ENCODE data around the gene KRT39. TPM values are rescaled to one million over a fixed set of nuclear protein-coding genes. Genes with fewer than 3 reads are reported as not detected.

The KRT39 gene
- total RNA-seq, 1 experiment from 2014 or later, result not detected

DNA sequence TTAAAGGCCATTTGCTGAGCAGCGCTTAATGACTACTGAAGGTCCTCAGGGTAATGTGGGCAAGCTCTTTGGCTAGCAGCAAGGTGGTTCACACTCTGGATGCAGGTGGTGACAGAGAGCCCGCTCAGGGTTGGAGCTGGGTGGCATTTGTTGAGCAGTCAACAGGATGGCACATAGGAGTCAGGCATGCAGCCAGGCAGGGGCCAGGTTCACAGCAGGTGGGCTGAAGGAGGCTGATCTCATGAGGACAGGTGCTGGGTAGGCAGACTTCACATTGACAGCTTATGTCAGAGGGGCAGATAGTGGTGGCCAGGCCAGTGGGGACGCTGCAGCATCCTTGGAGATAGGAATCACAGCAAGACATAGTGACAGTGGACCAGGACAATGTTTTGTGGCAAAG is 37.6 kb upstream of the KRT39 start:
- Histone ChIP-seq H3K4me3 (ENCODE audit: low read depth in 2 of 2, low read length in 2 of 2) (no peak overlapping the region), H3K27me3 (ENCODE audit: control insufficient read depth, insufficient read depth, low read length) (peaks cover 4% of the 10 kb centered on the region; the same call in 1 of the 2 replicates), H3K4me1 (ENCODE audit: control insufficient read depth, insufficient read depth, low read length) (no peaks in the 10 kb centered on the region), H3K36me3 (ENCODE audit: control insufficient read depth, insufficient read depth, low read length) (no peaks in the 10 kb centered on the region), H3K9me3 (ENCODE audit: control insufficient read depth, insufficient read depth, low read depth, low read length) (no peaks in the 10 kb centered on the region), H3K27ac (ENCODE audit: low read length) (no peak overlapping the region)
- in situ Hi-C loops (cut with HindIII; ENCODE audit: low pct_unique_long_range_greater_than_20kb, low sequenced_read_pairs) (no loop called here), intact Hi-C loops (cut with micrococcal nuclease; ENCODE audit: unreplicated experiment) (no loop called here)
- DNase-seq (ENCODE audit: low read depth, low spot score) (no peak), ATAC-seq (no peak)
- ChIA-PET CTCF (interaction anchor here (0.6 kb wide), 1 partner anchor 668 kb away, joined by 5 read pairs; no protein-coding TSS in a partner anchor), POLR2A (no interaction called here)
- TF ChIP-seq TCF7L2 (IDR thresholded peaks at IDR 0.05; ENCODE audit: low read depth, low read length) (no peak), POLR2AphosphoS5 (IDR thresholded peaks at IDR 0.05; ENCODE audit: low read depth, low read length) (no peak), SIN3A (IDR thresholded peaks at IDR 0.05; ENCODE audit: borderline replicate concordance, insufficient read depth, low read depth, low read length) (no peak)
- TF ChIP-seq, protein P1, sequence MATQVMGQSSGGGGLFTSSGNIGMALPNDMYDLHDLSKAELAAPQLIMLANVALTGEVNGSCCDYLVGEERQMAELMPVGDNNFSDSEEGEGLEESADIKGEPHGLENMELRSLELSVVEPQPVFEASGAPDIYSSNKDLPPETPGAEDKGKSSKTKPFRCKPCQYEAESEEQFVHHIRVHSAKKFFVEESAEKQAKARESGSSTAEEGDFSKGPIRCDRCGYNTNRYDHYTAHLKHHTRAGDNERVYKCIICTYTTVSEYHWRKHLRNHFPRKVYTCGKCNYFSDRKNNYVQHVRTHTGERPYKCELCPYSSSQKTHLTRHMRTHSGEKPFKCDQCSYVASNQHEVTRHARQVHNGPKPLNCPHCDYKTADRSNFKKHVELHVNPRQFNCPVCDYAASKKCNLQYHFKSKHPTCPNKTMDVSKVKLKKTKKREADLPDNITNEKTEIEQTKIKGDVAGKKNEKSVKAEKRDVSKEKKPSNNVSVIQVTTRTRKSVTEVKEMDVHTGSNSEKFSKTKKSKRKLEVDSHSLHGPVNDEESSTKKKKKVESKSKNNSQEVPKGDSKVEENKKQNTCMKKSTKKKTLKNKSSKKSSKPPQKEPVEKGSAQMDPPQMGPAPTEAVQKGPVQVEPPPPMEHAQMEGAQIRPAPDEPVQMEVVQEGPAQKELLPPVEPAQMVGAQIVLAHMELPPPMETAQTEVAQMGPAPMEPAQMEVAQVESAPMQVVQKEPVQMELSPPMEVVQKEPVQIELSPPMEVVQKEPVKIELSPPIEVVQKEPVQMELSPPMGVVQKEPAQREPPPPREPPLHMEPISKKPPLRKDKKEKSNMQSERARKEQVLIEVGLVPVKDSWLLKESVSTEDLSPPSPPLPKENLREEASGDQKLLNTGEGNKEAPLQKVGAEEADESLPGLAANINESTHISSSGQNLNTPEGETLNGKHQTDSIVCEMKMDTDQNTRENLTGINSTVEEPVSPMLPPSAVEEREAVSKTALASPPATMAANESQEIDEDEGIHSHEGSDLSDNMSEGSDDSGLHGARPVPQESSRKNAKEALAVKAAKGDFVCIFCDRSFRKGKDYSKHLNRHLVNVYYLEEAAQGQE (IDR thresholded peaks at IDR 0.05; ENCODE audit: insufficient read depth in 1 of 2, low read depth in 2 of 2, low read length in 1 of 2), result no peak
- TF ChIP-seq, protein P2, sequence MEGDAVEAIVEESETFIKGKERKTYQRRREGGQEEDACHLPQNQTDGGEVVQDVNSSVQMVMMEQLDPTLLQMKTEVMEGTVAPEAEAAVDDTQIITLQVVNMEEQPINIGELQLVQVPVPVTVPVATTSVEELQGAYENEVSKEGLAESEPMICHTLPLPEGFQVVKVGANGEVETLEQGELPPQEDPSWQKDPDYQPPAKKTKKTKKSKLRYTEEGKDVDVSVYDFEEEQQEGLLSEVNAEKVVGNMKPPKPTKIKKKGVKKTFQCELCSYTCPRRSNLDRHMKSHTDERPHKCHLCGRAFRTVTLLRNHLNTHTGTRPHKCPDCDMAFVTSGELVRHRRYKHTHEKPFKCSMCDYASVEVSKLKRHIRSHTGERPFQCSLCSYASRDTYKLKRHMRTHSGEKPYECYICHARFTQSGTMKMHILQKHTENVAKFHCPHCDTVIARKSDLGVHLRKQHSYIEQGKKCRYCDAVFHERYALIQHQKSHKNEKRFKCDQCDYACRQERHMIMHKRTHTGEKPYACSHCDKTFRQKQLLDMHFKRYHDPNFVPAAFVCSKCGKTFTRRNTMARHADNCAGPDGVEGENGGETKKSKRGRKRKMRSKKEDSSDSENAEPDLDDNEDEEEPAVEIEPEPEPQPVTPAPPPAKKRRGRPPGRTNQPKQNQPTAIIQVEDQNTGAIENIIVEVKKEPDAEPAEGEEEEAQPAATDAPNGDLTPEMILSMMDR (IDR thresholded peaks at IDR 0.05), result no peak
- no TSS peak for BruUV-seq (replicated peaks)

DNA sequence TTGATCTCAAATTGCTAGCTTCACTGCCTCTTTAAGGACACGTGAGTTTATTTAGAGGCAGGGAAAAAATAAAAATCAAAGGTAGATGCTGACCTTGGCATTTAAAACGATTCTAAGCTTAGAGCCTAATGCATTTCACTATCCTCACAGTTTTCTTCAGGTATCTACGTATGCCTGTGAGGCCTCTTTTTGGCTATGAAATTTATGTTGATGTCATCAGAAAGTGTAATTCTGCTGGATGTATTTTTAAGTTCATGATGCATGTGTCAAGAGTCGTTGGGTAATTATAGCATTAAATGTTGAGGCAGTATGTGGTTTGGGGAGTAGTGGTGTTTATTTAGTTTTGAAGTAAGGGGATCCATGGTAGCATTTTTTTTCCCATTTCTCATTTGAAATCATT is 37.2 kb upstream of the KRT39 start:
- in situ Hi-C loops (cut with HindIII; ENCODE audit: low pct_unique_long_range_greater_than_20kb, low sequenced_read_pairs), result no loop called here
- Histone ChIP-seq H3K36me3 (ENCODE audit: control insufficient read depth, insufficient read depth, low read length) (no peaks in the 10 kb centered on the region), H3K4me1 (ENCODE audit: control insufficient read depth, insufficient read depth, low read length) (no peaks in the 10 kb centered on the region), H3K9me3 (ENCODE audit: control insufficient read depth, insufficient read depth, low read depth, low read length) (no peaks in the 10 kb centered on the region), H3K27ac (ENCODE audit: low read length) (no peak overlapping the region), H3K27me3 (ENCODE audit: control insufficient read depth, insufficient read depth, low read length) (peaks cover 4% of the 10 kb centered on the region; the same call in 1 of the 2 replicates), H3K4me3 (ENCODE audit: low read depth in 2 of 2, low read length in 2 of 2) (no peak overlapping the region)
- BruUV-seq (replicated peaks), result no TSS peak
- ATAC-seq (no peak), DNase-seq (ENCODE audit: low read depth, low spot score) (no peak)
- POLR2A ChIA-PET, result no interaction called here
- TF ChIP-seq, protein P2 (IDR thresholded peaks at IDR 0.05), result no peak
- TF ChIP-seq TCF7L2 (IDR thresholded peaks at IDR 0.05; ENCODE audit: low read depth, low read length) (no peak), SIN3A (IDR thresholded peaks at IDR 0.05; ENCODE audit: borderline replicate concordance, insufficient read depth, low read depth, low read length) (no peak), POLR2AphosphoS5 (IDR thresholded peaks at IDR 0.05; ENCODE audit: low read depth, low read length) (no peak)
- TF ChIP-seq, protein P1 (IDR thresholded peaks at IDR 0.05; ENCODE audit: insufficient read depth in 1 of 2, low read depth in 2 of 2, low read length in 1 of 2), result no peak
- intact Hi-C loops (cut with micrococcal nuclease; ENCODE audit: unreplicated experiment), result no loop called here
- CTCF ChIA-PET, result interaction anchor here (0.6 kb wide), 1 partner anchor 668 kb away, joined by 5 read pairs; no protein-coding TSS in a partner anchor
